GM18868 (cell line): ENCODE data around the gene SPHKAP.
"Not testable (repeated sequence)": the region's sequence is repeated elsewhere in the genome, so short reads cannot be mapped to it uniquely, and the experiment has no call there.

Experiments used
- ATAC-seq: cut with Tn5 transposase; IDR thresholded peaks from one replicate; pipeline ENCODE4 v1.9.1; 2021; ENCODE audit warnings: mild to moderate bottlenecking, moderate library complexity; ENCODE audit not compliant: unreplicated experiment

Gene SPHKAP

GRCh38 chr2:228102949-228103348 lies 78.5 kb downstream of the SPHKAP start:
- peak; percentile 82 for ATAC-seq

GRCh38 chr2:228094377-228094921 lies 87.0 kb downstream of the SPHKAP start:
- no peak for ATAC-seq

GRCh38 chr2:228092056-228092455 lies 89.4 kb downstream of the SPHKAP start:
- no peak for ATAC-seq

GRCh38 chr2:228086561-228086960 lies 94.9 kb downstream of the SPHKAP start:
- no peak for ATAC-seq

- no peak for ATAC-seq
Observed at GRCh38 chr2:228084717-228085116, 96.8 kb downstream of the SPHKAP start.

GRCh38 chr2:228083131-228083530 lies 98.4 kb downstream of the SPHKAP start:
- no peak for ATAC-seq

- ATAC-seq = no peak
Observed at GRCh38 chr2:228082571-228082970, 98.9 kb downstream of the SPHKAP start.

- no peak for ATAC-seq
Observed at GRCh38 chr2:228079194-228079593, 102.3 kb downstream of the SPHKAP start.

GRCh38 chr2:228076695-228077094 lies 104.8 kb downstream of the SPHKAP start:
- ATAC-seq = not testable (repeated sequence)

- no peak for ATAC-seq
Observed at GRCh38 chr2:228072669-228073068, 108.8 kb downstream of the SPHKAP start.

- no peak for ATAC-seq
Observed at GRCh38 chr2:228067309-228067708, 114.2 kb downstream of the SPHKAP start.

- no peak for ATAC-seq
Observed at GRCh38 chr2:228066126-228066798, 115.2 kb downstream of the SPHKAP start.

- ATAC-seq = no peak
Observed at GRCh38 chr2:228065686-228066085, 115.8 kb downstream of the SPHKAP start.

- no peak for ATAC-seq
Observed at GRCh38 chr2:228064796-228065315, 116.6 kb downstream of the SPHKAP start.

GRCh38 chr2:228064024-228064423 lies 117.5 kb downstream of the SPHKAP start:
- no peak for ATAC-seq

- ATAC-seq = peak; percentile 43
Observed at GRCh38 chr2:228063558-228063957, 117.9 kb downstream of the SPHKAP start.

- no peak for ATAC-seq
Observed at GRCh38 chr2:228059735-228060134, 121.8 kb downstream of the SPHKAP start.

GRCh38 chr2:228056293-228057097 lies 125.0 kb downstream of the SPHKAP start:
- ATAC-seq = no peak

GRCh38 chr2:228048838-228049490 lies 132.5 kb downstream of the SPHKAP start:
- peak; percentile 73 for ATAC-seq

- no peak for ATAC-seq
Observed at GRCh38 chr2:228040995-228041394, 140.5 kb downstream of the SPHKAP start.
